Activated T-helper 1 cell treated with anti-CD3 and anti-CD28 coated beads, Interleukin-12 subunit alpha, Interleukin-12 subunit beta, Interleukin-2, Interleukin-4 antibody, amounts not matched to agents 30 ng/mL and 10 ng/mL and 1 ng/mL, durations not matched to agents 14 hours and 24 hours and 36 hours (primary cell): ENCODE measurements around the gene MRPS14. TPM values are rescaled to one million over a fixed set of nuclear protein-coding genes. Genes with fewer than 3 reads are reported as not detected.
"Not testable (repeated sequence)": the region's sequence is repeated elsewhere in the genome, so short reads cannot be mapped to it uniquely, and the experiment has no call there.

Experiments
- DNase-seq: peaks from one replicate; pipeline ENCODE4 v3.0.0; 2021; ENCODE audit warnings: low spot score
- H3K27ac Mint-ChIP-seq: one replicate; pipeline ENCODE4 v1.8.0; 2021; ENCODE audit warnings: mild to moderate bottlenecking, mixed read lengths
- H3K27me3 Mint-ChIP-seq: one replicate; pipeline ENCODE4 v1.8.0; 2022; ENCODE audit warnings: mild to moderate bottlenecking, moderate library complexity, mixed read lengths; ENCODE audit not compliant: insufficient read depth
- H3K36me3 Mint-ChIP-seq: one replicate; pipeline ENCODE4 v1.8.0; 2021; ENCODE audit warnings: low read depth, mixed read lengths
- H3K4me1 Mint-ChIP-seq: one replicate; pipeline ENCODE4 v1.8.0; 2021; ENCODE audit warnings: low read depth, mixed read lengths
- H3K4me3 Mint-ChIP-seq: one replicate; pipeline ENCODE4 v1.8.0; 2021; ENCODE audit warnings: mild to moderate bottlenecking, moderate library complexity, mixed read lengths
- H3K9me3 Mint-ChIP-seq: one replicate; pipeline ENCODE4 v1.8.0; 2021; ENCODE audit warnings: mixed read lengths
- intact Hi-C: fragments of 100-400 bp; cut with micrococcal nuclease; formaldehyde crosslinking; loops from one replicate; pipeline ENCODE4 v1.15.1; 2024
- total RNA-seq: library from RNA; stranded (reverse); gene quantifications from 2 replicates; pipeline ENCODE4 v1.2.3, GENCODE V29; 2022

The MRPS14 gene
- 29.2 and 29.9 TPM in 2 replicates for total RNA-seq

DNA sequence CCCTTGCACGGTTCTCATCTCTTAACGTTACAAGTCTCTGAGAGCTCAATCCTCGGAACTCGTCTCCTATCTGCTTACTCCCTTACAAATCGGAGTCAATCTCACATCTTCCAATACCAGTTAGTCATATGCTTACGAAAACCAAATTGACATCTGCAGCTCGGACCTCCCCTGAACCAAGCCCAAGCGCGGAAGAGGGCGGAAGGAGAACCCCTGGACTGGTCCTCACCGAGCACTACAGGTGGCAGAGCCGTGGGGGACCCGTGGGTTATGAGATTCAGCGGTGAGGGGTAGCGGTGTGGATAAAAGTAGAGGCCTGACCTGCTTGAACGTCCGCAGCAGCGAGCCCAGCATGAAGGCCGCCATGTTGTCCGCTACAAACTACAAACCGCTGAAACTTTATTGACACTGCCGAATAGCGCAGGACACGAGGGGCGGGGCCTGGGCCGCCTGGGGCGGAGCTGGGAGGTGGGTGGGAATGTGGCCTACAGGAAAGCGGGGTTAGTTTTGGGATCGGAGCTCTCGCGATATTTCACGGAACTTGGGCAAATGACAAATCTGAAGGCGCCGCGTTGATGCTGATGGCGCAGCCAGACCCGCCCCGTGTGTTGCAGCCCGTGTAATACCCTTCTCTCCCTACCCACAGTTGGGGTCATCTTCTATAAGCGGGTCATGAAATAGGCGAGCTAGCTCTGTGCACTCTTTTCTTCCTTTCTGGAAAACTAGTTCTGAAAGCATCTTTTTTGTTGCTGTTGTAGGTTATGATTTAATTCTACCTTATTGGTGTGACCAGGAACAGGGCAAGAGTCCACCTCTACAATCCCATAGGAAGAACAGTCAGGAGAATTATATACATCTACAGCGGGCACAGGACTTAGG lies at the start of gene MRPS14:
Gene MRPS14, minus strand, starts transcription at position 383 of the 879 bp plus-strand sequence. Its CDS starts 17 bp downstream, at position 366.
- intact Hi-C loops: loop anchor here (1.0 to 5.0 kb wide), 9 partner anchors 13 to 1199 kb away; partner anchors contain the start of genes CACYBP, CENPL, COP1 and DARS2
- no peaks in the 10 kb centered on the region for H3K27me3 Mint-ChIP-seq
- H3K27ac Mint-ChIP-seq: peak within 1 kb of the TSS; percentile 93
- H3K36me3 Mint-ChIP-seq: peaks cover 15% of the 10 kb centered on the region
- peaks cover 5% of the 10 kb centered on the region for H3K9me3 Mint-ChIP-seq
- H3K4me1 Mint-ChIP-seq: peaks cover 19% of the 10 kb centered on the region
- peak within 1 kb of the TSS; percentile 95 for H3K4me3 Mint-ChIP-seq
- DNase-seq: peak; percentile 95

- intact Hi-C loops: loop anchor here (5.0 kb wide), 1 partner anchor 45 kb away; no protein-coding TSS in a partner anchor
- peak; percentile 12 for DNase-seq
- Mint-ChIP-seq H3K4me3 (peak overlapping the region; percentile 65), H3K9me3 (no peaks in the 10 kb centered on the region), H3K4me1 (peaks cover 21% of the 10 kb centered on the region), H3K36me3 (no peaks in the 10 kb centered on the region), H3K27ac (peak overlapping the region; percentile 9), H3K27me3 (peaks cover 14% of the 10 kb centered on the region)
These were observed 49.1 kb upstream of the MRPS14 start for GRCh38 chr1:175072099-175072951.

DNA sequence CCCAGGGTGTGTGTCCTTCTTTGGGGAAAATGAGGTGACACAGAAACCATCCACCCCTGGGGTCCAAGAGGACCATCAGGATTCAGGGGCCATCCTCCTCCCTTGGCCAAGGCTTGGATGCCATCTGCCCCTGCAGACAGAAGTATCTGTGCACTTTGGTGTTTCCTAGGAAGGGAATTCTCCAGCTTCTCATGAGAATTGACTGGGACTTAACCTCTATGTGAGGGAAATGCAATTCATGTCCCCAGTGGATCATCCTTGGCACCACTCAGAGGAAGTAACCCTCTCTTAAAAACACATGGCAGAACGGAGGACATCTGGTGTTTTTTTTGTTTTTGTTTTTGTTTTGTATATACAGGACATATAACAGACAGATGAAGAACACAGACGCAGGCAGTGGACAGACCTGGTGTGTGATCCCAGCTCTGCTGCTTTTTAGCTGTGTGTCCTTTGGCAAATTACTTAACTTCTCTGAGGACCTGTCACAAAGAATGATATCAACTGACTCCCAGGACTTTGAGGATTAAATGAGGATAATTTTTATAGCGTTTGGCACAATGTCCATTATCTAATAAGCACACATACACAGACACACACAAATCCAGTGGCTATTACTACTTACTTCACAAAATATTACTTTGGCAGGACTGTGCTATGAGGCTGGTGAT lies 48.2 kb upstream of the MRPS14 start:
- H3K4me3 Mint-ChIP-seq: no peak overlapping the region
- intact Hi-C loops: loop anchor here (5.0 kb wide), 1 partner anchor 44 kb away; no protein-coding TSS in a partner anchor
- no peak for DNase-seq

GRCh38 chr1:175070818-175071217 lies 47.6 kb upstream of the MRPS14 start:
- no peak for DNase-seq
- Mint-ChIP-seq H3K27me3 (peaks cover 19% of the 10 kb centered on the region), H3K9me3 (no peaks in the 10 kb centered on the region), H3K4me1 (peaks cover 21% of the 10 kb centered on the region), H3K4me3 (no peak overlapping the region), H3K36me3 (no peaks in the 10 kb centered on the region), H3K27ac (no peak overlapping the region)
- intact Hi-C loops: loop anchor here (5.0 kb wide), 1 partner anchor 44 kb away; no protein-coding TSS in a partner anchor

More for the DNA sequence above, 48.2 kb upstream of the MRPS14 start:
- peaks cover 16% of the 10 kb centered on the region for H3K27me3 Mint-ChIP-seq
- no peak overlapping the region for H3K27ac Mint-ChIP-seq
- no peaks in the 10 kb centered on the region for H3K36me3 Mint-ChIP-seq
- no peaks in the 10 kb centered on the region for H3K9me3 Mint-ChIP-seq
- peaks cover 21% of the 10 kb centered on the region for H3K4me1 Mint-ChIP-seq

DNA sequence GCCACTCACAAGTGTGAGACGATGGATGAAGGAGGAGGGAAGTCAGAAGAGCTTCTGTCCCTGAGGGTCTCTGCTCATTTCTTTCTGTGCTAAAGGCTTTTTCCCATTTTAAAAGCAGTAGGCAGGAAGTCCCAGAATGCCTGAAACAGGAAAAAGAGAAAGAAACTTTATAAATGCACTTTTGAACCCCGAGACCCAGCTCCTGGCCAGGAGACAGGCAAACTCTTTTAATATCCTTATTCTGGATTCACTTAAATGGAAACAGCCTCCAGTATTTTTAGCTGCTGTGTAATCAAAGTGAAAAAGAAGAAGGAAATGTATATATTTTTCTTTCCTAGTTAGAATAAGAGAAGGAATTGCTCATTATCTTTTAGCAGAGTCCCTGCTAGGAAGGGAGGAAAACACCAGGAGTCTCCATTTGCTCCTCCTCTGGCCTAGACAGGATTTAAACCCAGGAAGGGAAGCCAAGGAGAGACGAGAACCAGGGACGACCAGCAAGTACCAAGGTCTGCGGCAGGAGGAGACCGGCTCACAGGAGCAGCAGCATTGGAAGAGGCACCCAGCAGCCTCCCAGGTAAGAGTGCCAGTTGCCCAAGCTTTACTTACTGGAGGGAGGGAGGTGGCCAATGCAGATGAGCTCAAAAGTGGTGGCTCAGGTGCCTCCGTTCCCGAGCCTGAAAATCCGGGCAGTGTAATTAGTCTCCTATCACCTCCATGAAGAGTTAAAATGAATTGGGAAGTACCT lies 44.3 kb upstream of the MRPS14 start, which contains the start of gene TNN:
Gene TNN, plus strand, starts transcription at position 472 of the 745 bp plus-strand sequence. CDS start 9,586 bp downstream, outside the sequence.
- peaks cover 17% of the 10 kb centered on the region for H3K4me1 Mint-ChIP-seq
- intact Hi-C loops: no loop called here
- no peak within 1 kb of the TSS for H3K27ac Mint-ChIP-seq
- no peaks in the 10 kb centered on the region for H3K9me3 Mint-ChIP-seq
- no peak for DNase-seq
- H3K4me3 Mint-ChIP-seq: no peak within 1 kb of the TSS
- H3K36me3 Mint-ChIP-seq: no peaks in the 10 kb centered on the region
- H3K27me3 Mint-ChIP-seq: peaks cover 23% of the 10 kb centered on the region

- H3K9me3 Mint-ChIP-seq: no peaks in the 10 kb centered on the region
- no peak overlapping the region for H3K27ac Mint-ChIP-seq
- no peaks in the 10 kb centered on the region for H3K4me1 Mint-ChIP-seq
- H3K27me3 Mint-ChIP-seq: peaks cover 16% of the 10 kb centered on the region
- no peak overlapping the region for H3K4me3 Mint-ChIP-seq
- intact Hi-C loops: no loop called here
- H3K36me3 Mint-ChIP-seq: no peaks in the 10 kb centered on the region
- DNase-seq: no peak
These were observed 39.6 kb upstream of the MRPS14 start for GRCh38 chr1:175062858-175063257.

DNA sequence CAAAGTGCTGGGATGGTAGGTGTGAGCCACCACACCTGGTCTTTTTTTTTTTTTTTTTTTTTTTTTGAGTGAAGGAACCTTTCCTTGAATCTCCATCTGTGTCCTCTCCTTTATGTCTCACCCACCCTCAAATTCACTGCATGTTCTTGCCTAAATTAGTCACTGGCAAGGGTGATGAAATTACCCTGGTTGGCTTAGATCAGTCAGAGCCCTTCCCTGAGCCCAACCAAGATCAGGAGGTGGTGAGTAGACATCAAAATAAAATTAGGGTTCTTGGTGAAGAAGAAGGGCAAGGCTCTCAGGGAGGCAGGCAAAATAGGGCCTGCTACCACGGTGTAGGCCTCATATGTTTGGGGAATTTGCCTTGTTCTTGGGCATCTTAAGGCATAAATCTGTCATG lies 39.1 kb upstream of the MRPS14 start:
- Mint-ChIP-seq H3K9me3 (no peaks in the 10 kb centered on the region), H3K36me3 (no peaks in the 10 kb centered on the region), H3K4me3 (no peak overlapping the region), H3K27ac (no peak overlapping the region), H3K4me1 (no peaks in the 10 kb centered on the region), H3K27me3 (peaks cover 16% of the 10 kb centered on the region)
- intact Hi-C loops: no loop called here
- no peak for DNase-seq

- Mint-ChIP-seq H3K4me3 (no peak overlapping the region), H3K36me3 (no peaks in the 10 kb centered on the region), H3K4me1 (no peaks in the 10 kb centered on the region), H3K9me3 (no peaks in the 10 kb centered on the region), H3K27ac (no peak overlapping the region), H3K27me3 (peaks cover 4% of the 10 kb centered on the region)
- intact Hi-C loops: no loop called here
- DNase-seq: no peak
These were observed 31.5 kb upstream of the MRPS14 start for GRCh38 chr1:175054736-175055135.

DNA sequence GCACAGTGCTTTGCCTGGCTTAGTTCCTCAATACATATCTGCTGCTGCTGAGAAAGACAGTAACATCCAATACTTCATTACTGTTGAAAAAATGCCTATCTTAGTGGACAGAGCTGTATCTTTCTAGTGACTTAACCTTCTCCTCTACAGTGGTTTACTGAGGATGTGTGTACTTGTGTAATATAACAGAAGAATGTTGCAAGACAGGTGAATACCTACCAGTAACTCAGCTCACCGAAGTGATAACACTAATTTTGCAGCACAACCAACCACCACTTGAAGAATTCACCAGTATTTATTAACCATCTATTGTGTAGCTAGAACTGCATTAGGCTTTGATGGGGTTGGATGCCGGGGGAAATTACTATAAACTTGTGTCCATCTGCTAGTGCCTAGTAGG lies 27.8 kb upstream of the MRPS14 start:
- Mint-ChIP-seq H3K4me3 (no peak overlapping the region), H3K27me3 (peaks cover 12% of the 10 kb centered on the region), H3K9me3 (no peaks in the 10 kb centered on the region), H3K4me1 (no peaks in the 10 kb centered on the region), H3K36me3 (no peaks in the 10 kb centered on the region), H3K27ac (no peak overlapping the region)
- DNase-seq: no peak
- intact Hi-C loops: no loop called here

GRCh38 chr1:175045519-175045918 lies 22.3 kb upstream of the MRPS14 start:
- H3K36me3 Mint-ChIP-seq: no peaks in the 10 kb centered on the region
- H3K9me3 Mint-ChIP-seq: no peaks in the 10 kb centered on the region
- H3K4me3 Mint-ChIP-seq: no peak overlapping the region
- H3K27me3 Mint-ChIP-seq: peaks cover 16% of the 10 kb centered on the region
- no peak for DNase-seq
- intact Hi-C loops: no loop called here
- no peak overlapping the region for H3K27ac Mint-ChIP-seq
- no peaks in the 10 kb centered on the region for H3K4me1 Mint-ChIP-seq

DNA sequence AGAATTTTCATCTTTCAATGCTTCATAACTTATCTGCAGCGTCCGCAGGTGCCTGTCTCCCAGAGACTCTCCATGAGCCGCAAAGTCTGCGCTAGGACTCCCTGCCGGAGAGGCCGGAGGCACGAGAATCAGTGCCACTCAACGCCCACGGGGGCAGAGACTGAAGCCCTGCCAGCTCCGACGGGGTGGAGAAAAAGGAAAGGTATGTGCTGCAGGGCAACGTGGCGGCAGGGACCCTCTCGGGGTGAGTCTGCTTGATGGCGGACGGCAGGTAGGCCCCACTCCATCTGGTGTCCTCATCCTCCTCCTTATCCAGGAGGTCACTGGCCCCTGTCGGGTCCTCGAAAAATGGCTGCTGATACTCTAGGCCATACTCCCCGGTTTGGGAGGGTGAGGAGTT lies 21.9 kb upstream of the MRPS14 start:
- Mint-ChIP-seq H3K9me3 (no peaks in the 10 kb centered on the region), H3K4me3 (no peak overlapping the region), H3K36me3 (no peaks in the 10 kb centered on the region), H3K27ac (no peak overlapping the region), H3K4me1 (no peaks in the 10 kb centered on the region), H3K27me3 (peaks cover 16% of the 10 kb centered on the region)
- DNase-seq: no peak
- intact Hi-C loops: no loop called here

GRCh38 chr1:175044591-175044990 lies 21.4 kb upstream of the MRPS14 start:
- H3K9me3 Mint-ChIP-seq, H3K4me3 Mint-ChIP-seq, H3K27ac Mint-ChIP-seq, H3K4me1 Mint-ChIP-seq, DNase-seq, H3K36me3 Mint-ChIP-seq, intact Hi-C loops: not testable (repeated sequence)
- H3K27me3 Mint-ChIP-seq: peaks cover 19% of the 10 kb centered on the region
